Measurements from ENCODE around the gene FBXO17.

The FBXO17 gene

GRCh38 chr19:38912600-38913514 is 62.7 kb downstream of the FBXO17 start:
- DNase-seq = no peak

GRCh38 chr19:38911388-38912001 is 64.0 kb downstream of the FBXO17 start:
- no peak for DNase-seq

- no peak for DNase-seq
Observed at GRCh38 chr19:38910488-38910887, 65.1 kb downstream of the FBXO17 start.

- DNase-seq = no peak
Observed at GRCh38 chr19:38908911-38909310, 66.6 kb downstream of the FBXO17 start.

GRCh38 chr19:38907670-38908069 is 67.9 kb downstream of the FBXO17 start:
- no peak for DNase-seq

- no peak for DNase-seq
Observed at GRCh38 chr19:38907227-38907626, 68.3 kb downstream of the FBXO17 start.

GRCh38 chr19:38905620-38906019 is 69.9 kb downstream of the FBXO17 start:
- DNase-seq = no peak

- DNase-seq = no peak
Observed at GRCh38 chr19:38904581-38905539, 70.7 kb downstream of the FBXO17 start.

- DNase-seq = no peak
Observed at GRCh38 chr19:38901683-38902082, 73.9 kb downstream of the FBXO17 start.

- DNase-seq = no peak
Observed at GRCh38 chr19:38900743-38901190, 74.8 kb downstream of the FBXO17 start.

- no peak for DNase-seq
Observed at GRCh38 chr19:38900202-38900629, 75.3 kb downstream of the FBXO17 start.

- DNase-seq = peak; percentile 99
Observed at GRCh38 chr19:38899447-38900201, 75.9 kb downstream of the FBXO17 start, which contains the start of the genes NFKBIB and SIRT2. Gene NFKBIB, plus strand, starts transcription at chr19:38899969. Its CDS starts 64 bp downstream, at chr19:38900033. Gene SIRT2, minus strand, starts transcription at chr19:38899618. Its CDS starts 97 bp downstream, at chr19:38899521.

GRCh38 chr19:38898788-38899446 is 76.6 kb downstream of the FBXO17 start:
- no peak for DNase-seq

- no peak for DNase-seq
Observed at GRCh38 chr19:38894968-38895367, 80.6 kb downstream of the FBXO17 start.

GRCh38 chr19:38893341-38893771 is 82.2 kb downstream of the FBXO17 start:
- no peak for DNase-seq

- no peak for DNase-seq
Observed at GRCh38 chr19:38892841-38893240, 82.7 kb downstream of the FBXO17 start.

GRCh38 chr19:38891771-38892170 is 83.8 kb downstream of the FBXO17 start:
- no peak for DNase-seq
